22Rv1 (cell line): ENCODE measurements around the gene FOXJ1.

Source experiments
- H3K27ac ChIP-seq: fragments of 450-650 bp; 2 replicates; pipeline ENCODE4 v1.5.1; 2017
- ZFX ChIP-seq: fragments of 450-650 bp; IDR thresholded peaks from 2 replicates; pipeline ENCODE4 v1.6.1; 2017; ENCODE audit warnings: antibody characterized with exemption, borderline replicate concordance
- TF ChIP-seq, protein P1 (sequence below): fragments of 450-650 bp; IDR thresholded peaks from 2 replicates; pipeline ENCODE4 v1.5.1; 2017; ENCODE audit warnings: mild to moderate bottlenecking

The FOXJ1 gene

DNA sequence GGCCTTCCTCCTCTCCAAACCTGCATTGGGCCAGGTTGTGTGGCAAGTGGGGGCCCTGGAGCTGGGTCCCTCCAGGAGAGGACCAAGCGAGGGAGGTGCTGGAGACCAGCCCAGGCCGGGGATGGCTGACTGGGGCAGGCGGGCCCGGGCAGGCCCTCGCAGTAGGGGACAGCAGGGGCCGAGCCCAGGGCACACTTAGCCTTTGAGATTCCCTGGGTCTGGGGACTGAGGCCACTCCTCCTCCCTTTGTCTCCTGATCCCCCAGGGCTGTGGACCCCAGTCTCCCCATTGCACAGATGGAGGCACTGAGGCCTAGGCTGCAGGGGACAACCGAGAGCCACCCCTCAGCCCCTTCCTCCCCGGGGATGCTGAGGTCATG is 5.2 kb downstream of the FOXJ1 start:
- no peak for TF ChIP-seq ZFX
- TF ChIP-seq, protein P1, sequence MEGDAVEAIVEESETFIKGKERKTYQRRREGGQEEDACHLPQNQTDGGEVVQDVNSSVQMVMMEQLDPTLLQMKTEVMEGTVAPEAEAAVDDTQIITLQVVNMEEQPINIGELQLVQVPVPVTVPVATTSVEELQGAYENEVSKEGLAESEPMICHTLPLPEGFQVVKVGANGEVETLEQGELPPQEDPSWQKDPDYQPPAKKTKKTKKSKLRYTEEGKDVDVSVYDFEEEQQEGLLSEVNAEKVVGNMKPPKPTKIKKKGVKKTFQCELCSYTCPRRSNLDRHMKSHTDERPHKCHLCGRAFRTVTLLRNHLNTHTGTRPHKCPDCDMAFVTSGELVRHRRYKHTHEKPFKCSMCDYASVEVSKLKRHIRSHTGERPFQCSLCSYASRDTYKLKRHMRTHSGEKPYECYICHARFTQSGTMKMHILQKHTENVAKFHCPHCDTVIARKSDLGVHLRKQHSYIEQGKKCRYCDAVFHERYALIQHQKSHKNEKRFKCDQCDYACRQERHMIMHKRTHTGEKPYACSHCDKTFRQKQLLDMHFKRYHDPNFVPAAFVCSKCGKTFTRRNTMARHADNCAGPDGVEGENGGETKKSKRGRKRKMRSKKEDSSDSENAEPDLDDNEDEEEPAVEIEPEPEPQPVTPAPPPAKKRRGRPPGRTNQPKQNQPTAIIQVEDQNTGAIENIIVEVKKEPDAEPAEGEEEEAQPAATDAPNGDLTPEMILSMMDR = no peak
- H3K27ac ChIP-seq = no peak overlapping the region

DNA sequence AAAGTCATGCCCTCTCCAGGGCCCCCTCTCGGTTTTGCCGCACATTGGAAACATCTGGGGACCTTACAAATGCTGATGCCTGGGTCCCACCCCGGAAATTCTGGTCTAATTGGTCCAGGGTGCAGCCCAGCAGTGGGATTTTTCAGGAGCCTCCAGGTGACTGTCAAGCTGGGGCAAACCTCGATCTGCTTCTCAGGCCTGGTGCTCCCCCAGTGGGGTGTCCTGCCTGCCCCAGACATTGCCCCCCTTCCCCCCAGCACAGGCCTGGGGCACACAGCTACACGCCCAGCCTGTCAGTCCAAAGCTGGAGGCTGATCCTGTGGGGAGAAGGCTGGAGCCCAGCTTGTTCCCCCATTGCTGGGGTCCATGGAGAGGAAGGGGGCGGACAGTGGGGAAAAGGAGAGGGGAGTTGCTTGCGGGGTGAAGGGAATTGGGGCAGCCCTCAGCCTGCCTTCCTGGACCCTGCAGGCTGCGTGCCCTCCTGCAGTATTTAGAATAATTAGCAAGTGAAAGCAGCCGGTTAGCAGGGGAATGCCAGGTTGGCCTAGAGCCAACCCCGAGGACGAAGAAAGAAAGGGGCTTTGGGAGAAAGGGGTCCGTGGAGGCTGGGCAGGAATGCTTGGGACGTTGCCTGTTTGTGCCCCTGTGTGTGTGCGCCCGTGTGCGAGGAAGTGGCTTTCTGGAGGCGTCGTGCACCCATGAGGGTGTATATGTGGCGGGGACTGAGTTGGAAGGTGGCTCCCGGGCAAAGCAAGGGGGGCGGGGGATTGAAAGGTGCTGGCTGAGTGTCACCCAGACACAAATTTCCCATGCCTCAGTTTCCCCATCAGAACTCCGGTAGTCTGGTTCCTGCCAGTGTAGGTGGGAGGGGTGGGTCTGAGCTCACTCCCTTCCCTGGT is 5.9 kb downstream of the FOXJ1 start:
- no peak overlapping the region for H3K27ac ChIP-seq
- TF ChIP-seq ZFX = no peak
- TF ChIP-seq, protein P1 = no peak

DNA sequence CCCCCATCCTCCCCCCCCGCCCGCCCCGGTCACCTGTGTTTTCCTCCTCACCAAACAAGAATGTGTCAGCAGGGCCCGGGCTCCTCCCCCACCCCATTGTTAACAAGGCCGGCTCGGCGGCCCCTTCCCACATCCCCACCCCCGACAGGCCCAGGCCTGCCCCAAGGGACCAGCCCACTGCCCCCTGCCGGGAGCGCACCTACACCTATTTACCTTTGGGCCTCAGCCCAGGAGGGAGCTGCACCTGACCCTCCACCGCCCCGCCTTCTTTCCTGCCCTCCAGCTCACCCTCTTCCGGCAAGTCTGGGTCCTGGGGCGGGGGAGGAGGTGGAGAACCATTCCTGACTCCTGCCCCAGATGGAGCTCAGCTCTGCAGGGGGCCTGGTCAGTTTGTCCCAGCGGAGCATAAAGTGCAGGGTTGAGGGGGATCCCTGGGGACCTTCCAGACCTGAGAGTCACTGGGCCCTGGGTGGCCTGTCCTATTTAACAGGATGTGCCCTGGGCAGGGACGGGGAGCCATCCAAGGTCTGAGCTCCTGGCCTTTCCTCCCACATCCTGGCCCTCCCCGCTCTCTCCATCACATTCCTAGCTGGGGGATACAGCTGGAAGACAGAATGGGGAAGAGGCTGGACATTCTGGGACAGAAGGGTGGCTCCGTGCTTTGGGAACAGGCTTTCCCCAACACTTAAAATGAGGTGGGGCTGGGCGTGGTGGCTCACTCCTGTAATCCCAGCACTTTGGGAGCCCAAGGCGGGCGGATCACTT is 8.3 kb downstream of the FOXJ1 start:
- H3K27ac ChIP-seq = no peak overlapping the region
- no peak for TF ChIP-seq ZFX
- TF ChIP-seq, protein P1 = no peak

DNA sequence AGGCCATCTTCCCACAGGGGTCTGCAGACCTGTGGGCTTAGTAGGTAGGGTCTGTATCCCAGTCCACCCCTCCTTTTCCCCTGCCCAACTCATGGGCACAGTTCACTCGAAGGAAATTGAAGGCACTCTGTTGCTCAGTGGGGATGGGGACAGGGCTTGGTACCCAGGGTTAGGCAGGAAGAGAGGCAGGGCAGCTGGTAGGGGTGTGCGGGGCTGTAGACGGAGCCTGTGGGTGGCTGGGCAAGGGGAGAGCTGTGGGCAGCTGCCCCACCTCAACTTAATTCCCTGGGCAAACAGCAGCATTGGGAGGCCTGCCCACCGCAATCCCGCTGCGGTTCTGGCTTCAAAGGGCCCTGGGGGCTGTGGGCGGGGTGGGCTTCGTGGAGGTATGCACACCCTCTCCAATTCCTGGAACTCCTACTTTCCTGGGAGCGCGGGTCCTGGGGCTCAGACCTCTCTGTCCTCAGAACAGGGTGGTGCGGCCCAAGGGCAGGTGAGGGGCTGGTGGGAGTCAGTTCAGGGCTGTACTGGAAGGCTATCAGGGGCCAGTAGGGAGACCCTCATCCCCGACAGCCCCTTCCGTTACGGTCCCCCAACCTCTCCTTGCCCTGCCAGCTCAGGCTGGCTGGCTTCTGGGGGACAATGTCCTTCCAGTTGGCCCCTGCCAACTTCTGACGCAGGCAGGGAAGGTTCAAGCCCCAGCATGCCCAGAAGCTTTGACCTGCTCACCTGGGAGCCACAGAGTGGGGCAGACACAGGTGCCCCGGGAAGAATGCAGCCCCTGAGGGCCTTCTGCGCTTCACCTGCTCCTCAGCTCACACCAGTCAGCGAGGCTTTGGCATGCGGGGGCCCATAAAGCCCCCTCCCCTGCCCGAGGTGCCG is 9.1 kb downstream of the FOXJ1 start:
- TF ChIP-seq, protein P1 = no peak
- no peak for TF ChIP-seq ZFX
- H3K27ac ChIP-seq = no peak overlapping the region

DNA sequence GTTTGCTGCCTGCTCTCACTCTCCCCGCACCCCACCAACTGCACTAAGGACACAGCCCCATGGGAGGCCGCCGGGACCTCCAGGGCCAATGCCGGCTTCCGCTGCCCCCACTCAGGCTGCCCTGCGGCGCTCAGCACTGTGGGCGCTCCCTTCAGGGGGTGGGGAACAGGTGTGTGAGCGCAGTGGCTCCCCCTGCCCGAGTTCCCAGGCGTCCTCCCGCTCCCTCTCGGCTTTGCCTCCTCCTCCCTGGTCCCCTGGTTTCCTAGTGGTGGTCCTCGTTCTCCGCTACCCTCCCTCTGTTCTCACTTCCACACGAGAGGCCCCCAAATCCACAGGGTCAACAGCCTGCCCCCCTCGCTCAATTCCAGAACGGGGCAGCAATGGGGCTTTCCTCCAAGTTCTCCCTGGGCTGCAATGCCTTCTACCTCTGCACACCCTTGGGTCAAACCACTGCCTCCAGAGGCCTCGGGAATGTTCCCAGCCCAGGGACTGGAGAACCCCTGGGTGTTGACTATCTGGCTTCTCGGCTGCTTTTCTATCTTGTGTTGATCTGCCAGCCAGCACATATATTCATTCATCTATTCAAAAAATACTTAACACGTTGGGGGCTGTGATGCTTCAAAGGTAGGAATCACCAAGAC is 9.9 kb downstream of the FOXJ1 start:
- TF ChIP-seq, protein P1 = no peak
- no peak for TF ChIP-seq ZFX
- H3K27ac ChIP-seq = no peak overlapping the region

DNA sequence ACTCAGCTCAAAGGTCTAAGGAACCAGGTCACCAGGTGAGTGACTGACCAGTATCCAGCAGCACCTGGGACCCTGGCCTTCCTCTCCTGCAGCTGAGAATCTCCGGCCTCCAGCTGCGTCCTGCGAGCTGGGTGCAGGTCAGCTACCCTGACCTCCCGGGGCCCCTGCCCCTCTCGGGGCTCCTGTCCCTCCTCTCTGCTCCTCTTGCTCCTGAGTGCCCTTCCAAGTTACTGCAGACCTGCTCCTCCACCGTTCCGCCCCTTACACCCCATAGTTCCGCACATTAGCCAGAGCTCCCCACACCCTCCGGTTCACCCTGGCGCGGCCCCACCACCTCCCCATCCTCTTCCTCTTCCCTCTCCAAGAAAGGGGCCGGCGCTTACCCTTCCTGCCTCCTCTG is 10.6 kb downstream of the FOXJ1 start:
- no peak overlapping the region for H3K27ac ChIP-seq
- no peak for TF ChIP-seq ZFX
- TF ChIP-seq, protein P1 = no peak
